Measurements from ENCODE around the gene GTF2A1.
A peak's percentile ranks its signal among the peaks of the same experiment; 100 is the strongest.

GTF2A1 gene

DNA sequence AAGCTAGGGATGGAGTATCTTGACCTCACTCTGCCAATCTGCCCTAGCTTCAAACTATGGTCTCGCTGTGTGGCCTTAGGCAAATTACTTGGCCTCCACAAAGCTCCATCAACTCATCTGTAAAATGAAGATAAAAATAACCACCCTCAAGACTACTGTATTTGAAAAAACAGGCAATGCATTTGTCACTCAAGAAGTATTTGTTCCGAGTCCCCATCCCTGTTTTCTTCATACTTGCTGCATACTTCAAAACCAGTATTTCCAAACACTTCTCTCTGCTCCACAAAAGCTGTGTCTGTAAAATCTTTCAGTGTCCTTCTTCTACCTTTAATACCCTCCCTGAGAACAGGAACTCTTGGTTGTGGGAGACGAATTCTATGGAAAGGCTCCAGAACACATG, 47.9 kb downstream of the GTF2A1 start:
- DNase-seq: no peak
- WGBS (ENCODE audit: extremely low coverage, insufficient coverage, low lambda C conversion rate): no CpG with 5 or more reads among the region's 3 CpGs

DNA sequence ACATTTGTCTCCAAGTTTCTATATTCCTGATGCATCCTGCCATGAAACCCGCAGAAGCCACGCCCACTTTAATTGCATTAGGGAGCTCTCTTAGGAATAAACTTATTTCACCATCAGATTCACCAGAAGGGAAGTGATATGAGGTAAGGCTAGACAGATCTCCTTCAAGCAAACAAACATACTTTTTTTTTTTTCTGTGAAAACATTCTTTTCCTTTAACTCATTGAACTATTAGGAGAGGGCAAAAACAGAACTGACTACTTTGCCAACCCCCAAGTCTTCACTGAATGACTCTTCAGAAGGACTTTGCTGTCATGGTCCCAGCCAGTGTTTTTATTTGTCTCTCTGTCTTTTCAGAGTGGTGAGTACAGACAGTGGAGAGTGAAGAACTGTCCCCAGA, 48.4 kb downstream of the GTF2A1 start:
- no peak overlapping the region for H4K5ac ChIP-seq (ENCODE audit: low read length)
- H4K8ac ChIP-seq (ENCODE audit: low read depth, low read length): no peak overlapping the region
- no CpG with 5 or more reads among the region's 2 CpGs for WGBS (ENCODE audit: extremely low coverage, insufficient coverage, low lambda C conversion rate)
- H3K36me3 ChIP-seq (ENCODE audit: control insufficient read depth, insufficient read depth, low read length): no peaks in the 10 kb centered on the region
- H3K27ac ChIP-seq (ENCODE audit: low read depth, low read length): no peak overlapping the region
- no peak overlapping the region for H2BK15ac ChIP-seq (replicated peaks; ENCODE audit: low read depth)
- no peak for DNase-seq
- no peak overlapping the region for H3K23ac ChIP-seq (ENCODE audit: low read length)
- no peak overlapping the region for H2BK120ac ChIP-seq (ENCODE audit: low read depth, low read length)
- H2BK5ac ChIP-seq (ENCODE audit: low read length): no peak overlapping the region
- H3K56ac ChIP-seq (ENCODE audit: low read length): no peak overlapping the region
- H3K4me3 ChIP-seq (ENCODE audit: low read length): no peak overlapping the region
- no peak overlapping the region for H3K9ac ChIP-seq (ENCODE audit: low read length)
- no peaks in the 10 kb centered on the region for H3K79me1 ChIP-seq (ENCODE audit: low read length)
- no peaks in the 10 kb centered on the region for H3K79me2 ChIP-seq (ENCODE audit: control insufficient read depth, insufficient read depth, low read length)
- H2AK5ac ChIP-seq (ENCODE audit: low read length): no peak overlapping the region
- H3K4me2 ChIP-seq (ENCODE audit: low read length): no peak overlapping the region
- no peaks in the 10 kb centered on the region for H3K4me1 ChIP-seq (ENCODE audit: control insufficient read depth, low read depth, low read length)
- H3K18ac ChIP-seq (ENCODE audit: low read length): no peak overlapping the region
- no peaks in the 10 kb centered on the region for H3K27me3 ChIP-seq (ENCODE audit: insufficient read depth, low read length, poor library complexity)
- H3K4ac ChIP-seq (ENCODE audit: low read depth, low read length): no peak overlapping the region

More for the DNA sequence above, 47.9 kb downstream of the GTF2A1 start:
- Histone ChIP-seq H4K8ac (ENCODE audit: low read depth, low read length) (no peak overlapping the region), H3K4me3 (ENCODE audit: low read length) (no peak overlapping the region), H3K4ac (ENCODE audit: low read depth, low read length) (no peak overlapping the region), H3K9ac (ENCODE audit: low read length) (no peak overlapping the region), H2BK5ac (ENCODE audit: low read length) (no peak overlapping the region), H3K27ac (ENCODE audit: low read depth, low read length) (no peak overlapping the region), H2BK120ac (ENCODE audit: low read depth, low read length) (no peak overlapping the region), H3K23ac (ENCODE audit: low read length) (no peak overlapping the region), H2AK5ac (ENCODE audit: low read length) (no peak overlapping the region), H2BK15ac (replicated peaks; ENCODE audit: low read depth) (no peak overlapping the region), H3K36me3 (ENCODE audit: control insufficient read depth, insufficient read depth, low read length) (no peaks in the 10 kb centered on the region), H3K79me1 (ENCODE audit: low read length) (no peaks in the 10 kb centered on the region), H3K4me1 (ENCODE audit: control insufficient read depth, low read depth, low read length) (no peaks in the 10 kb centered on the region), H3K18ac (ENCODE audit: low read length) (no peak overlapping the region), H3K79me2 (ENCODE audit: control insufficient read depth, insufficient read depth, low read length) (no peaks in the 10 kb centered on the region), H3K27me3 (ENCODE audit: insufficient read depth, low read length, poor library complexity) (no peaks in the 10 kb centered on the region), H3K4me2 (ENCODE audit: low read length) (no peak overlapping the region), H4K5ac (ENCODE audit: low read length) (no peak overlapping the region), H3K56ac (ENCODE audit: low read length) (no peak overlapping the region)

DNA sequence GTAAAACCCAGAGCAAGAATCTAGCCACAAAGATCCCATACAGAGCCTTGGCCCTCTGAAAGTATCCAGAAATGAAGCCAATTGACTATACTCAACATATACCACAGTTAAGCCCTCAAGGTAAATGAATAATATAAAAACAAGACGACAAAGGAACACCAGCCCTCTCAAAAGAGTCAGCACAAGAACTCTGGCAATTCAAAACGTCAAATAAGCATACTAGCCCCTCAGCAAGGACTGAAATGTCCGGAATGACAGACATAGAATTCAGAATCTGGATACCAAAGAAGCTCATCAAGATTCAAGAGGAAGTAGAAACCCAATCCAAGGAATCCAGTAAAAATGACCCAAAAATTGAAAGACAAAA, 49.9 kb downstream of the GTF2A1 start:
- H3K79me2 ChIP-seq (ENCODE audit: control insufficient read depth, insufficient read depth, low read length): no peaks in the 10 kb centered on the region
- no peak overlapping the region for H2BK15ac ChIP-seq (replicated peaks; ENCODE audit: low read depth)
- H2AK5ac ChIP-seq (ENCODE audit: low read length): no peak overlapping the region
- no peak overlapping the region for H2BK120ac ChIP-seq (ENCODE audit: low read depth, low read length)
- H3K23ac ChIP-seq (ENCODE audit: low read length): no peak overlapping the region
- no peak overlapping the region for H3K27ac ChIP-seq (ENCODE audit: low read depth, low read length)
- no peaks in the 10 kb centered on the region for H3K79me1 ChIP-seq (ENCODE audit: low read length)
- no peaks in the 10 kb centered on the region for H3K27me3 ChIP-seq (ENCODE audit: insufficient read depth, low read length, poor library complexity)
- WGBS (ENCODE audit: extremely low coverage, insufficient coverage, low lambda C conversion rate): no CpG with 5 or more reads among the region's 3 CpGs
- DNase-seq: no peak
- no peak overlapping the region for H2BK5ac ChIP-seq (ENCODE audit: low read length)
- H3K4ac ChIP-seq (ENCODE audit: low read depth, low read length): no peak overlapping the region
- H4K5ac ChIP-seq (ENCODE audit: low read length): no peak overlapping the region
- H3K56ac ChIP-seq (ENCODE audit: low read length): no peak overlapping the region
- H3K4me2 ChIP-seq (ENCODE audit: low read length): no peak overlapping the region
- H3K36me3 ChIP-seq (ENCODE audit: control insufficient read depth, insufficient read depth, low read length): no peaks in the 10 kb centered on the region
- no peak overlapping the region for H3K18ac ChIP-seq (ENCODE audit: low read length)
- no peak overlapping the region for H3K9ac ChIP-seq (ENCODE audit: low read length)
- no peaks in the 10 kb centered on the region for H3K4me1 ChIP-seq (ENCODE audit: control insufficient read depth, low read depth, low read length)
- H3K4me3 ChIP-seq (ENCODE audit: low read length): no peak overlapping the region
- no peak overlapping the region for H4K8ac ChIP-seq (ENCODE audit: low read depth, low read length)

DNA sequence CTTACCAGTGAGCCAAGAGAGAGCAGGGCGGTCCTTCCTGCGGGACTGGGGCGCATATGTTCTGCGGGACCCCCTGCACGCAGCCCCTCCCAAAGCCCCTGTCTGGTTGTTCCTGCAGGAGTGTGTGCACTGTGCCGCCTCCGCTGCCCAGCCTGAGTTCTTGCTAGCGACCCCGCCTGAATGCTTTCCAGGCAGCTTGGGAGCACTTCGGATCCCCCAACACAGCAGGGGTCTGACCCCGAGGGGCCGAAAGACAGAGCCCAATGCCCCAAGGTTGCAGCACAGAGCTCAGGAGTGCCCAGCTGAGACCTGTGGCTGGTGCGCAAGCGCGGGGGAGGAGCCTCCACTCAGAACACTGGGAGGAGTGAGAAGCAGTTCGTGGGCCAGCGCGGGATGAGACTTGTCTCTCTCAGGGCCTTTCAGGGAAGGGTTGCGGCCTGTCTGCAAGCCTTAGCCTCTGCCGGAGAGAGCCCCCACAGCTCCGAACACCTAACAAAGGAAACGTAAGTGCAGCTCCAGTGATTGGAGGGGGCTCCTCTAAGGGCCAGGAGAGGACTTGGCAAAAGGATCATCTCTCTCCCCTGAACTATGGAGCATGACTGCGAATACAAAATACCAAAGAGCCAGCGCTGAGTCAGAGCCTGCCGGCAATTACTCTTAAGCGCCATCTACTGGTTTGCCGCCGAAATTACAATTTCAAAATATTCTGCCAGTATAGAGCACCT, 50.5 kb downstream of the GTF2A1 start:
- H3K9ac ChIP-seq (ENCODE audit: low read length): peak overlapping the region; percentile 81
- H3K56ac ChIP-seq (ENCODE audit: low read length): peak overlapping the region; percentile 96
- H3K4me3 ChIP-seq (ENCODE audit: low read length): peak overlapping the region; percentile 57
- no peaks in the 10 kb centered on the region for H3K36me3 ChIP-seq (ENCODE audit: control insufficient read depth, insufficient read depth, low read length)
- peak overlapping the region; percentile 93 for H2BK5ac ChIP-seq (ENCODE audit: low read length)
- no peak overlapping the region for H2BK120ac ChIP-seq (ENCODE audit: low read depth, low read length)
- no peak overlapping the region for H4K5ac ChIP-seq (ENCODE audit: low read length)
- no peaks in the 10 kb centered on the region for H3K79me1 ChIP-seq (ENCODE audit: low read length)
- peak overlapping the region; percentile 88 for H3K18ac ChIP-seq (ENCODE audit: low read length)
- peak overlapping the region; percentile 82 for H3K4me2 ChIP-seq (ENCODE audit: low read length)
- H3K79me2 ChIP-seq (ENCODE audit: control insufficient read depth, insufficient read depth, low read length): no peaks in the 10 kb centered on the region
- H3K4me1 ChIP-seq (ENCODE audit: control insufficient read depth, low read depth, low read length): no peaks in the 10 kb centered on the region
- no peak overlapping the region for H4K8ac ChIP-seq (ENCODE audit: low read depth, low read length)
- H2BK15ac ChIP-seq (replicated peaks; ENCODE audit: low read depth): no peak overlapping the region
- peak overlapping the region; percentile 89 for H3K4ac ChIP-seq (ENCODE audit: low read depth, low read length)
- no peak overlapping the region for H3K23ac ChIP-seq (ENCODE audit: low read length)
- no peaks in the 10 kb centered on the region for H3K27me3 ChIP-seq (ENCODE audit: insufficient read depth, low read length, poor library complexity)
- H2AK5ac ChIP-seq (ENCODE audit: low read length): no peak overlapping the region
- no CpG with 5 or more reads among the region's 28 CpGs for WGBS (ENCODE audit: extremely low coverage, insufficient coverage, low lambda C conversion rate)
- peak; percentile 92 for DNase-seq
- H3K27ac ChIP-seq (ENCODE audit: low read depth, low read length): peak overlapping the region; percentile 64

DNA sequence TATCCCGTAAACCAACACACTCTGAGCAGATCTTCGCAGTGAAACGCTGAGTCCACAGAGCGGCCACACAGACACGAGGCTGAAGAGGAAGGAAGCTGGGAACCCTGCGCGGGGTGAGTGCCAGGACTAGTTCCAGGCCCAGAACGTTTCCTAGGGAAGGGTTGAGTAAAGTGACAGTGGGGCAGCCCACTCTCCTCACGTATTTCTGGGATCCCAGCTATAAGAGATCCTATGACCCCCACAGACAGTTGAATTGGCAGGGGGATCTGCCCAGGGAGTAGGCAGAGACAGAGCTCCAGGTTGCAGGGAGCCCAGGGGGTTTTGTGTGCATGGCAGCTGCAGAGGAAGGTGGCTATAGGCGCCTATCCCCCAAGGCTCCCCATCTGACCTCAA, 51.1 kb downstream of the GTF2A1 start:
- no peak overlapping the region for H2BK15ac ChIP-seq (replicated peaks; ENCODE audit: low read depth)
- no peak overlapping the region for H4K8ac ChIP-seq (ENCODE audit: low read depth, low read length)
- H2BK5ac ChIP-seq (ENCODE audit: low read length): no peak overlapping the region
- H3K36me3 ChIP-seq (ENCODE audit: control insufficient read depth, insufficient read depth, low read length): no peaks in the 10 kb centered on the region
- H3K23ac ChIP-seq (ENCODE audit: low read length): peak overlapping the region; percentile 68
- H3K27ac ChIP-seq (ENCODE audit: low read depth, low read length): no peak overlapping the region
- peak overlapping the region; percentile 81 for H3K4ac ChIP-seq (ENCODE audit: low read depth, low read length)
- H3K27me3 ChIP-seq (ENCODE audit: insufficient read depth, low read length, poor library complexity): no peaks in the 10 kb centered on the region
- no peaks in the 10 kb centered on the region for H3K79me1 ChIP-seq (ENCODE audit: low read length)
- peak overlapping the region; percentile 96 for H3K56ac ChIP-seq (ENCODE audit: low read length)
- peak overlapping the region; percentile 24 for H4K5ac ChIP-seq (ENCODE audit: low read length)
- H3K9ac ChIP-seq (ENCODE audit: low read length): peak overlapping the region; percentile 81
- no peak overlapping the region for H2BK120ac ChIP-seq (ENCODE audit: low read depth, low read length)
- no peaks in the 10 kb centered on the region for H3K79me2 ChIP-seq (ENCODE audit: control insufficient read depth, insufficient read depth, low read length)
- H3K4me1 ChIP-seq (ENCODE audit: control insufficient read depth, low read depth, low read length): no peaks in the 10 kb centered on the region
- H3K4me2 ChIP-seq (ENCODE audit: low read length): peak overlapping the region; percentile 82
- DNase-seq: peak; percentile 9
- peak overlapping the region; percentile 57 for H3K4me3 ChIP-seq (ENCODE audit: low read length)
- no CpG with 5 or more reads among the region's 10 CpGs for WGBS (ENCODE audit: extremely low coverage, insufficient coverage, low lambda C conversion rate)
- peak overlapping the region; percentile 88 for H3K18ac ChIP-seq (ENCODE audit: low read length)
- no peak overlapping the region for H2AK5ac ChIP-seq (ENCODE audit: low read length)

DNA sequence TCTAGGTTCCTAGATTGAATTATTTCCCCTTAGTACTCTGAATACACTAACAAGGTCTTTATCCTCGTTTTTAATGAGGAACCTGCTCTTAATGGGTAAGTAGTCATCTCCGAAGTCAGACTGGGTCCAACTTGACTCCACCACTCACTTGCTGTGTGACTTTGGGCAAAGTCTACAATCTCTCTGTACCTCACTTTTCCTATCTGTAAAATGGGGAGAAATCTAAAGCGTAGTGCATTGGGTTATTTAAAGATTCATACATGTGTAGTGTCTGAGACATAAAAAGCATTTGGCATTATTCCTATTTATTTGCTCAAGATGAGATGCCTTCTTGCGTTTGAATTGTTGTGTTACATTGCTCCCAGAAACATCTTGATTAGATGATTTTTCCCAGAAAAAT, 51.5 kb downstream of the GTF2A1 start:
- Histone ChIP-seq H3K79me2 (ENCODE audit: control insufficient read depth, insufficient read depth, low read length) (no peaks in the 10 kb centered on the region), H3K9ac (ENCODE audit: low read length) (peak overlapping the region; percentile 81), H3K4me3 (ENCODE audit: low read length) (no peak overlapping the region), H2BK5ac (ENCODE audit: low read length) (no peak overlapping the region), H3K23ac (ENCODE audit: low read length) (no peak overlapping the region), H3K18ac (ENCODE audit: low read length) (no peak overlapping the region), H3K4me1 (ENCODE audit: control insufficient read depth, low read depth, low read length) (no peaks in the 10 kb centered on the region), H3K79me1 (ENCODE audit: low read length) (no peaks in the 10 kb centered on the region), H3K27ac (ENCODE audit: low read depth, low read length) (no peak overlapping the region), H3K4ac (ENCODE audit: low read depth, low read length) (no peak overlapping the region), H4K5ac (ENCODE audit: low read length) (peak overlapping the region; percentile 24), H3K4me2 (ENCODE audit: low read length) (no peak overlapping the region), H3K27me3 (ENCODE audit: insufficient read depth, low read length, poor library complexity) (no peaks in the 10 kb centered on the region), H4K8ac (ENCODE audit: low read depth, low read length) (no peak overlapping the region), H2BK15ac (replicated peaks; ENCODE audit: low read depth) (no peak overlapping the region), H3K56ac (ENCODE audit: low read length) (peak overlapping the region; percentile 96), H3K36me3 (ENCODE audit: control insufficient read depth, insufficient read depth, low read length) (no peaks in the 10 kb centered on the region), H2AK5ac (ENCODE audit: low read length) (no peak overlapping the region), H2BK120ac (ENCODE audit: low read depth, low read length) (no peak overlapping the region)
- DNase-seq: no peak
- WGBS (ENCODE audit: extremely low coverage, insufficient coverage, low lambda C conversion rate): no CpG with 5 or more reads among the region's 4 CpGs
